ENCODE results near the gene PSRC1.

The PSRC1 gene

GRCh38 chr1:109238382-109238781 is 44.6 kb downstream of the PSRC1 start:
- no peak for DNase-seq (ENCODE audit: low read depth)
- H3K27me3 ChIP-seq (replicated peaks; ENCODE audit: control insufficient read depth, insufficient read depth, low read length) = no peaks in the 10 kb centered on the region
- H3K4me1 ChIP-seq (ENCODE audit: control insufficient read depth, insufficient read depth, low read length) = peaks cover 28% of the 10 kb centered on the region
- H3K4me3 ChIP-seq (ENCODE audit: low read length) = no peak overlapping the region
- no peak overlapping the region for H3K9ac ChIP-seq (ENCODE audit: low read length)
- H3K9me3 ChIP-seq (ENCODE audit: control insufficient read depth, low read length) = no peaks in the 10 kb centered on the region
- peaks cover 61% of the 10 kb centered on the region for H3K36me3 ChIP-seq (ENCODE audit: control insufficient read depth, insufficient read depth, low read length, severe bottlenecking)

- Histone ChIP-seq H3K36me3 (ENCODE audit: control insufficient read depth, insufficient read depth, low read length, severe bottlenecking) (peaks cover 70% of the 10 kb centered on the region), H3K9ac (ENCODE audit: low read length) (no peak overlapping the region), H3K4me1 (ENCODE audit: control insufficient read depth, insufficient read depth, low read length) (peaks cover 26% of the 10 kb centered on the region), H3K9me3 (ENCODE audit: control insufficient read depth, low read length) (no peaks in the 10 kb centered on the region), H3K27me3 (replicated peaks; ENCODE audit: control insufficient read depth, insufficient read depth, low read length) (no peaks in the 10 kb centered on the region), H3K4me3 (ENCODE audit: low read length) (no peak overlapping the region)
- no peak for DNase-seq (ENCODE audit: low read depth)
Measured at GRCh38 chr1:109237512-109237911, 45.4 kb downstream of the PSRC1 start.

- Histone ChIP-seq H3K27me3 (replicated peaks; ENCODE audit: control insufficient read depth, insufficient read depth, low read length) (no peaks in the 10 kb centered on the region), H3K4me1 (ENCODE audit: control insufficient read depth, insufficient read depth, low read length) (peaks cover 5% of the 10 kb centered on the region)
Measured at GRCh38 chr1:109235137-109235536, 47.8 kb downstream of the PSRC1 start.

GRCh38 chr1:109231066-109231465 is 51.9 kb downstream of the PSRC1 start:
- DNase-seq (ENCODE audit: low read depth) = no peak
- Histone ChIP-seq H3K9ac (ENCODE audit: low read length) (no peak overlapping the region), H3K27me3 (replicated peaks; ENCODE audit: control insufficient read depth, insufficient read depth, low read length) (no peaks in the 10 kb centered on the region), H3K9me3 (ENCODE audit: control insufficient read depth, low read length) (no peaks in the 10 kb centered on the region), H3K4me1 (ENCODE audit: control insufficient read depth, insufficient read depth, low read length) (peaks cover 8% of the 10 kb centered on the region), H3K4me3 (ENCODE audit: low read length) (no peak overlapping the region), H3K36me3 (ENCODE audit: control insufficient read depth, insufficient read depth, low read length, severe bottlenecking) (peaks cover 86% of the 10 kb centered on the region)

More at GRCh38 chr1:109235137-109235536, 47.8 kb downstream of the PSRC1 start:
- Histone ChIP-seq H3K4me3 (ENCODE audit: low read length) (no peak overlapping the region), H3K36me3 (ENCODE audit: control insufficient read depth, insufficient read depth, low read length, severe bottlenecking) (peaks cover 93% of the 10 kb centered on the region), H3K9me3 (ENCODE audit: control insufficient read depth, low read length) (no peaks in the 10 kb centered on the region), H3K9ac (ENCODE audit: low read length) (no peak overlapping the region)
- no peak for DNase-seq (ENCODE audit: low read depth)

All from adipocyte (in vitro differentiated cells).